PC-9 (cell line): ENCODE results near the gene TNS1. TPM values are rescaled to one million over a fixed set of nuclear protein-coding genes. Genes with fewer than 3 reads are reported as not detected.

Experiments
- BruUV-seq: library from RNA; stranded (reverse); fragments of 400-500 nt; replicated peaks from 2 replicates; lab custom pipeline; 2021; lab: Mats Ljungman, UMichigan
- CTCF ChIA-PET: fragments of 300-600 bp; sonication (Branson Sonifier 250); formaldehyde crosslinking; loops from one replicate; lab custom pipeline; 2022; ENCODE audit warnings: antibody characterized with exemption; lab: Charles Lee
- POLR2A ChIA-PET: fragments of 300-600 bp; sonication (Branson Sonifier 250); formaldehyde crosslinking; loops from one replicate; lab custom pipeline; 2022; ENCODE audit warnings: antibody characterized with exemption; ENCODE audit not compliant: unreplicated experiment; lab: Charles Lee
- DNase-seq, 2 experiments: peaks; one replicate each; pipeline versions ENCODE4 v3.0.0 to v3.0.0-alpha.2; 2015 to 2022; ENCODE audit warnings: mixed read lengths in 1 of 2
- H2AFZ ChIP-seq: fragments of 200-600 bp; sonication (generic); 2 replicates; pipeline ENCODE4 v1.8.1; 2017; ENCODE audit warnings: antibody characterized with exemption
- H3F3A ChIP-seq: fragments of 200-600 bp; sonication (generic); 2 replicates; pipeline ENCODE4 v1.8.1; 2017; ENCODE audit warnings: antibody characterized with exemption, mild to moderate bottlenecking, low read depth; ENCODE audit not compliant: insufficient read depth
- H3K27ac ChIP-seq: fragments of 200-600 bp; sonication (generic); 2 replicates; pipeline ENCODE4 v1.6.1; 2016; ENCODE audit warnings: mixed run types
- H3K27me3 ChIP-seq: fragments of 200-600 bp; sonication (generic); 2 replicates; pipeline ENCODE4 v1.6.1; 2016; ENCODE audit warnings: low read depth, mixed run types; ENCODE audit not compliant: insufficient read depth
- H3K36me3 ChIP-seq: fragments of 200-600 bp; sonication (generic); 2 replicates; pipeline ENCODE4 v1.6.1; 2016; ENCODE audit warnings: low read depth, mixed run types
- H3K4me1 ChIP-seq: fragments of 200-600 bp; sonication (generic); replicated peaks from 2 replicates; pipeline ENCODE4 v1.6.1; 2016; ENCODE audit warnings: mixed run types; ENCODE audit not compliant: insufficient read depth
- H3K4me2 ChIP-seq: fragments of 200-600 bp; sonication (generic); 2 replicates; pipeline ENCODE4 v1.6.1; 2017; ENCODE audit warnings: mixed run types
- H3K4me3 ChIP-seq: fragments of 200-600 bp; sonication (generic); 2 replicates; pipeline ENCODE4 v1.6.1; 2016; ENCODE audit warnings: mixed run types
- H3K79me2 ChIP-seq: fragments of 200-600 bp; sonication (generic); 2 replicates; pipeline ENCODE4 v1.6.1; 2017; ENCODE audit warnings: low read depth, mixed run types
- H3K9me2 ChIP-seq: fragments of 200-600 bp; sonication (generic); 2 replicates; pipeline ENCODE4 v1.8.1; 2017; ENCODE audit warnings: mild to moderate bottlenecking; ENCODE audit not compliant: insufficient read depth
- H3K9me3 ChIP-seq: fragments of 200-600 bp; sonication (generic); 2 replicates; pipeline ENCODE4 v1.8.1; 2016; ENCODE audit warnings: low read depth; ENCODE audit not compliant: insufficient read depth
- H4K20me1 ChIP-seq: fragments of 200-600 bp; sonication (generic); 2 replicates; pipeline ENCODE4 v1.8.1; 2017; ENCODE audit not compliant: insufficient read depth
- EZH2 ChIP-seq: fragments of 200-600 bp; sonication (generic); IDR thresholded peaks from 2 replicates; pipeline ENCODE4 v1.8.0; 2017; ENCODE audit warnings: antibody characterized with exemption, low read depth
- intact Hi-C: fragments of 100-400 bp; cut with micrococcal nuclease; formaldehyde crosslinking; loops from one replicate; pipeline ENCODE4 v1.10.0; 2022; ENCODE audit not compliant: unreplicated experiment
- total RNA-seq: library from RNA; stranded (reverse); gene quantifications from 2 replicates; pipeline ENCODE4 v1.2.3, GENCODE V29; 2021
- TF ChIP-seq, protein P1 (sequence below): fragments of 200-600 bp; sonication (generic); conservative IDR thresholded peaks from 2 replicates; pipeline ENCODE4 v1.6.1; 2017; ENCODE audit warnings: mixed run types, antibody characterized with exemption, mild to moderate bottlenecking, moderate library complexity

Gene TNS1
- total RNA-seq, 1 experiment from 2014 or later = 5.5 TPM

GRCh38 chr2:217975626-217976025 lies 27.2 kb downstream of the TNS1 start:
- intact Hi-C loops = no loop called here
- Histone ChIP-seq H4K20me1 (no peaks in the 10 kb centered on the region), H3K79me2 (no peaks in the 10 kb centered on the region), H3K4me1 (no peaks in the 10 kb centered on the region), H3K9me2 (no peaks in the 10 kb centered on the region), H3K27ac (no peak overlapping the region), H3K27me3 (peaks cover 28% of the 10 kb centered on the region), H3K36me3 (no peaks in the 10 kb centered on the region), H2AFZ (no peak overlapping the region), H3K9me3 (no peaks in the 10 kb centered on the region), H3K4me2 (no peak overlapping the region), H3K4me3 (no peak overlapping the region), H3F3A (no peaks in the 10 kb centered on the region)
- TF ChIP-seq, protein P1, sequence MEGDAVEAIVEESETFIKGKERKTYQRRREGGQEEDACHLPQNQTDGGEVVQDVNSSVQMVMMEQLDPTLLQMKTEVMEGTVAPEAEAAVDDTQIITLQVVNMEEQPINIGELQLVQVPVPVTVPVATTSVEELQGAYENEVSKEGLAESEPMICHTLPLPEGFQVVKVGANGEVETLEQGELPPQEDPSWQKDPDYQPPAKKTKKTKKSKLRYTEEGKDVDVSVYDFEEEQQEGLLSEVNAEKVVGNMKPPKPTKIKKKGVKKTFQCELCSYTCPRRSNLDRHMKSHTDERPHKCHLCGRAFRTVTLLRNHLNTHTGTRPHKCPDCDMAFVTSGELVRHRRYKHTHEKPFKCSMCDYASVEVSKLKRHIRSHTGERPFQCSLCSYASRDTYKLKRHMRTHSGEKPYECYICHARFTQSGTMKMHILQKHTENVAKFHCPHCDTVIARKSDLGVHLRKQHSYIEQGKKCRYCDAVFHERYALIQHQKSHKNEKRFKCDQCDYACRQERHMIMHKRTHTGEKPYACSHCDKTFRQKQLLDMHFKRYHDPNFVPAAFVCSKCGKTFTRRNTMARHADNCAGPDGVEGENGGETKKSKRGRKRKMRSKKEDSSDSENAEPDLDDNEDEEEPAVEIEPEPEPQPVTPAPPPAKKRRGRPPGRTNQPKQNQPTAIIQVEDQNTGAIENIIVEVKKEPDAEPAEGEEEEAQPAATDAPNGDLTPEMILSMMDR = no peak
- TF ChIP-seq EZH2 = no peak
- DNase-seq = no peak
- BruUV-seq = no TSS peak
- ChIA-PET POLR2A (no interaction called here), CTCF (no interaction called here)

GRCh38 chr2:217974389-217975005 lies 28.3 kb downstream of the TNS1 start:
- Histone ChIP-seq H3K4me1 (no peaks in the 10 kb centered on the region), H3K9me3 (no peaks in the 10 kb centered on the region; the same call in 1 of the 2 replicates), H3K4me2 (no peak overlapping the region), H4K20me1 (no peaks in the 10 kb centered on the region), H3K4me3 (no peak overlapping the region), H3K27ac (no peak overlapping the region), H3F3A (no peaks in the 10 kb centered on the region), H3K79me2 (no peaks in the 10 kb centered on the region), H2AFZ (no peak overlapping the region), H3K27me3 (peaks cover 26% of the 10 kb centered on the region), H3K36me3 (no peaks in the 10 kb centered on the region), H3K9me2 (no peaks in the 10 kb centered on the region)
- ChIA-PET POLR2A (no interaction called here), CTCF (no interaction called here)
- BruUV-seq = no TSS peak
- intact Hi-C loops = no loop called here
- no peak for TF ChIP-seq EZH2
- TF ChIP-seq, protein P1 = no peak
- DNase-seq = no peak

- peaks cover 17% of the 10 kb centered on the region for H3K27me3 ChIP-seq
- H3K4me1 ChIP-seq = no peaks in the 10 kb centered on the region
- no peaks in the 10 kb centered on the region for H3K79me2 ChIP-seq
- DNase-seq = no peak
- BruUV-seq = no TSS peak
- H3K4me3 ChIP-seq = no peak overlapping the region
- H3K4me2 ChIP-seq = no peak overlapping the region
- no peak for TF ChIP-seq EZH2
- TF ChIP-seq, protein P1 = no peak
- intact Hi-C loops = no loop called here
- CTCF ChIA-PET = interaction anchor here (0.5 kb wide), 1 partner anchor 21 kb away, joined by 3 read pairs; no protein-coding TSS in a partner anchor
- POLR2A ChIA-PET = no interaction called here
- H3F3A ChIP-seq = no peaks in the 10 kb centered on the region
- H3K27ac ChIP-seq = no peak overlapping the region
- H3K9me2 ChIP-seq = no peaks in the 10 kb centered on the region
- no peaks in the 10 kb centered on the region; the same call in 1 of the 2 replicates for H3K9me3 ChIP-seq
- no peaks in the 10 kb centered on the region for H4K20me1 ChIP-seq
- no peak overlapping the region for H2AFZ ChIP-seq
- no peaks in the 10 kb centered on the region for H3K36me3 ChIP-seq
Measured at GRCh38 chr2:217973008-217973787, 29.6 kb downstream of the TNS1 start.
